ENCODE data around the gene COX6B1.
"Not testable (repeated sequence)": the region's sequence is repeated elsewhere in the genome, so short reads cannot be mapped to it uniquely, and the experiment has no call there.

DNA sequence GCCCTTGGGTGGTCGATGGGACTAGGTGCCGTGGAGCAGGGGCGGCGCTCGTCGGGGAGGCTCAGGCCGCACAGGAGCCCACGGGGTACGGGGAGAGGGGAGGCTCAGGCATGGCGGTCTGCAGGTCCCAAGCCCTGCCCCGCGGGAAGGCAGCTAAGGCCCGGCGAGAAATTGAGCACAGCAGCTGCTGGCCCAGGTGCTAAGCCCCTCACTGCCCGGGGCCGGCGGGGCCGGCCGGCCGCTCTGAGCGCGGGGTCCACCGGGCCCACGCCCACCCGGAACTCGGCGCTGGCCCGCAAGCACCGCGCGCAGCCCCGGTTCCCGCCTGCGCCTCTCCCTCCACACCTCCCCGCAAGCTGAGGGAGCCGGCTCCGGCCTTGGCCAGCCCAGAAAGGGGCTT lies 43.0 kb downstream of the COX6B1 start:
- TF ChIP-seq POLR2A, POLR2AphosphoS5 (IDR thresholded peaks at IDR 0.05; ENCODE audit: low read depth, low read length): not testable (repeated sequence)
